HG02588 (cell line): Measurements from ENCODE around the gene TCF12.
"Not testable (repeated sequence)": the region's sequence is repeated elsewhere in the genome, so short reads cannot be mapped to it uniquely, and the experiment has no call there.

Experiments used
- ATAC-seq: cut with Tn5 transposase; IDR thresholded peaks from one replicate; pipeline ENCODE4 v1.9.1; 2021; ENCODE audit warnings: mild to moderate bottlenecking, moderate library complexity; ENCODE audit not compliant: unreplicated experiment

The TCF12 gene

DNA sequence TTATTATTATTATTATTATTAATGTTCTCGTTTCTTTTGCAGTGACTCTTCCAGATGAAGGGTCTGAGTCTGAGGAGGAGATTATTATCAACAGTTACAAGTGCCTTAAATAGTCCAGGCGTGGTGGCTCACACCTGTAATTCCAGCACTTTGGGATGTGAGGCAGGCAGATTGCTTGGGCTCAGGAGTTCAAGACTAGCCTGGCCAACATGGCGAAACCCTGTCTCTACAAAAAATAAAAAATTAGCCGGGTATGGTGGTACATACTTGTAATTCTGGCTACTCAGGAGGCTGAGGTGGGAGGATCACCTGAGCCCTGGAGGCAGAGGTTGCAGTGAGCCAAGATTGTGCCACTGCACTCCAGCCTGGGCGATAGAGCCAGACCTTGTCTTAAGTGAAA lies 96.5 kb downstream of the TCF12 start:
- ATAC-seq = not testable (repeated sequence)

GRCh38 chr15:57015360-57015759 lies 96.9 kb downstream of the TCF12 start:
- ATAC-seq = no peak

DNA sequence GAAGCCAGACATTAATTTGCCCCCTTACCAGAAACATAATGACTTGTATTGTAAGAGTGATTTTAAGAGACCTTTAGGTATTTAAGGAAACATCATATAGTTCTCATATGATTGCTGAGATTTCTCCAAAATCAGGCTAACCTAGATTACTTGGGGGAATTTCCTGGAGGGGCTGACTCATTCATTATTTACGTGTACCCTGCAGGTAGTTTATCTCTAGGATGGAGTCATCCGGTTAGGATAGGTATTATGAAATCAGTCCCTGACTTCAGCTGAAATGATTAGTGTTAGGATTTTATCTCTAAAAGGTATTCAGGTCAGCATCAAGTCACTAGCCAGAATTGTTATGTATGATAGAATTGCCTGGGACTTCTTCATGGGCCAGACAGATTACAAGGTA lies 97.5 kb downstream of the TCF12 start:
- ATAC-seq = no peak

DNA sequence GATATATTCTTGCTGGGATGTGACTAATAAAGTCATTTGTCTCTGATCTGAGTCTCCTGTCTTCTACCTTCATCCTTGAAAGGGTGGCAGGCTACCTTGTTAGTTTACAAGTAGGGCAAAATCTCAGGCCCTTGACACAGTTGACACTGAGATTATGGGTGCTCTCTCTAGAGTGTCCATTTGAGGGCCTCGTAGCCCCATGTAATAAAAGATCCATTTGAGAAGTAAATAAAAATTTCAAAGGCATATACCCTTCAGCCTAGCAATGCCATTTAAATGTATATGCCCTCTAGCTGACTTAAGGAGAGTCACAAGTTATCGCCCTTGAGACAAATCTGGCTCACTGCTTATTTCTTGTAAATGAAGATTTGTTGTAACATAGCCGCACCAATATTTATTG lies 98.6 kb downstream of the TCF12 start:
- no peak for ATAC-seq

DNA sequence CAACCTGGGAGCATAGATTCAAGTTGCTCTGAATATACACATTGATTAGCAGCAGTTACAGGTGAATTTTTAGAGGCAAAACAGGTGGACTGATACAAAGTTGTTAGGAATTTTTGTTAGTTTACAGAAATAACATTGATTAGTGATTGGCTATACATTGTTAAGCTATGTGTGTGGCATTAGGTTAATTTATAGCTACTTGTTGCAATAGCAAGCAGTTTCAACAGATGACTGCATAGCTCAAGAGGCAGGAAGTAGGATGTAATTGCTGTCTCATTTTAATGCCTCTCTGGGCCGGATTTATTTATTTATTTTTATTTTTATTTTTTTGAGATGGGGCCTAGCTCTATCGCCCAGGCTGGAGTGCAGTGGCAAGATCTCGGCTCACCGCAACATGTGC lies 99.7 kb downstream of the TCF12 start:
- no peak for ATAC-seq

DNA sequence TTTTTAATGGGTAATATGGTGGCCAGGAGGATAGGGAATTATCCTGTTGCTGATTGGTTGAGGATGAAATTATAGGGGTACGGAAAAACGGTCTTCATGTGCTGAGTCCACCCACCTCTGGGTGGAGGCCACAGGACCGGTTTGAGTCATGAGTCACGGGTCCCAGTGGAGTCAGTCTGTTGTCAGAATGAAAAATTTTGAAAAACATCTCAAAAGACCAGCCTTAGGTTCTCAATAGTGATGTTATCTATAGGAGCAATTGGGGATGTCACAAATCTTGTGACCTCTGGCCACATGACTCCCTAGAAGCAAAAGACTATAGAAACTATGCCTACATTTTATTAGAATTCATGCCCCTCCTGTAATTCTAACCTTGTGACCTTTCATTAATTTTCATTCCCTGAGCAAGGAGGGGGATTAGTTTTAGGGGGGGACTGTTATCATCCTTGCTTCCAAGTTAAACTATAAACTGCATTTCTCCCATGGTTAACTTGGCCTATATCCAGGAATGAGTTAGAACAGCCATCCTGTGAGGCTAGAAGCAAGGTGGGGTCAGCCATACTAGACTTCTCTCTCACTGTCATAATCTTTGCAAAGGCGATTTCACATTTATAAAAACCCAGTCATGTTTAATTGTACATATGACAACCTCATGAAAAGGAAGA lies 101.2 kb downstream of the TCF12 start:
- ATAC-seq = no peak

DNA sequence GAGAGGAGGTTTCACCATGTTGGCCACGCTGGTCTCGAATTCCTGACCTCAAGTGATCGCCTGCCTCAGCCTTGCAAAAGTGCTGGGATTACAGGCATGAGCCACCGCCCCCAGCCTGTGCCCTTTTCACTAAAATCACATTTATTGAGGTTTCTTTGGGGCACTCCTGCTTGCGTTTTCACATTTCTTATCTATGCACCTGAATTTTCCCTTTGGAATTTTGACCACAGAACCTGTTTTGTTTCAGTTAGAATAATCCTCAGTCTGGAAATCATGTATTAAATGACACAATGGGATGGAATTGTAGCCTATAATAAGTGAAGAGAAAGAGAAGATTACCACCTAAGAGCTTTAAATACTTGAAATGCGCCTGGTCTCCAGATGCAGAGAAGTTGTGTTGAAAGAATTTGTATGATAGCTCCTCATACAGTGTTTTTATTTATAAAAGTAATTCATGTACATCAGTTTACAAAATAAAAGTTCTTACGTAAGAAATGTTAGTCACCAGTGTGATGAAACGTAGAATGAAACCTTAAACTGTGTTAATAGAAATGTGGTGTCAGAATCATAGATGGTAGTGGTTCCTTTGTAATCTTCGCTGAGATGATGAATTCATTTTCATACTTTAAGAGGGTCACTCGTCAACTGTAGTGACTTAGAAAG lies 107.0 kb downstream of the TCF12 start:
- no peak for ATAC-seq

DNA sequence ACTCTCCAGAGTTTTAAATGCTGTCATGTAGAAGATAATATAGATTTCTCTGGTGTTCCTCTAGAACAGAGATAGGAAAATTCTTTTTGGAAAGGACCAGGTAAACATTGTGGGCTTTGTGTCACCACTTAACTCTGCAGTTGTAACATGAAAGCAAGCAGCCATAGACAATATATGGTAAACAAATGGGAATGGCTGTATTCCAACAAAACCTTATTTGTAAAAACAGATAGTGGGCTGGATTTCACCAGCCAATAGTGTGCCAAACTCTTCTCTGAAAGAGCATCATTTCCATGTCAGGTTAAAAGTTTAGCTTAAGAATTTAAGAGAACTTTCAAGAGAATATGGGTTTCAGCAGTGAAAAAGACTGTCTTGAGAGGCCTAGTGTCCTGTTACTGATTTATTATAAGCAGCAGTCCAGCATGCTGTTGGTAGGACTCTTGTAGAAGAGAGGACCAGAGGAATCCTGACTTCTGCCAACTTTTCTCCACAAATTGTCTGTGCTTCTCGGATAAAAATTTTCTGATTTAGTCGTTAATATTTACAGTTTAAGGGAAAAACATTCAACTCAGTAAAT lies 107.7 kb downstream of the TCF12 start:
- no peak for ATAC-seq

DNA sequence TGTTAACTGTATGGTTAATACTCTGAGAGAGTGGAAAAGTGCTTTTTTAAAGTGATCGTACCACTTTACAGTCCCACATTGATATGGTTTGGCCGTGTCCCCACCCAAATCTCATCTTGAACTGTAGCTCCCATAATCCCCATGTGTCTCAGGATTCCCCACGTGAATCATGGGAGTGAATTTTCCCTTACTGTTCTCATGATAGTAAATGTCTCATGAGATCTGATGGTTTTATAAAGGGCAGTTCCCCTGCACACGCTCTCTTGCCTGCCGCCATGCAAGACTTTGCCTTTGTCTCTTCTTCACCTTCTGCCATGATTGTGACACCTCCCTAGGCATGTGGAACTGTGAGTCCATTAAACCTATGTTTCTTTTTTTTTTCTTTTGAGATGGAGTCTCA lies 109.2 kb downstream of the TCF12 start:
- ATAC-seq = no peak

- no peak for ATAC-seq
Measured at GRCh38 chr15:57028176-57028575, 109.7 kb downstream of the TCF12 start.

GRCh38 chr15:57030011-57030410 lies 111.6 kb downstream of the TCF12 start:
- ATAC-seq = no peak

- no peak for ATAC-seq
Measured at GRCh38 chr15:57031082-57031481, 112.6 kb downstream of the TCF12 start.

- ATAC-seq = no peak
Measured at GRCh38 chr15:57031605-57032004, 113.2 kb downstream of the TCF12 start.

GRCh38 chr15:57032338-57032737 lies 113.9 kb downstream of the TCF12 start:
- ATAC-seq = no peak

DNA sequence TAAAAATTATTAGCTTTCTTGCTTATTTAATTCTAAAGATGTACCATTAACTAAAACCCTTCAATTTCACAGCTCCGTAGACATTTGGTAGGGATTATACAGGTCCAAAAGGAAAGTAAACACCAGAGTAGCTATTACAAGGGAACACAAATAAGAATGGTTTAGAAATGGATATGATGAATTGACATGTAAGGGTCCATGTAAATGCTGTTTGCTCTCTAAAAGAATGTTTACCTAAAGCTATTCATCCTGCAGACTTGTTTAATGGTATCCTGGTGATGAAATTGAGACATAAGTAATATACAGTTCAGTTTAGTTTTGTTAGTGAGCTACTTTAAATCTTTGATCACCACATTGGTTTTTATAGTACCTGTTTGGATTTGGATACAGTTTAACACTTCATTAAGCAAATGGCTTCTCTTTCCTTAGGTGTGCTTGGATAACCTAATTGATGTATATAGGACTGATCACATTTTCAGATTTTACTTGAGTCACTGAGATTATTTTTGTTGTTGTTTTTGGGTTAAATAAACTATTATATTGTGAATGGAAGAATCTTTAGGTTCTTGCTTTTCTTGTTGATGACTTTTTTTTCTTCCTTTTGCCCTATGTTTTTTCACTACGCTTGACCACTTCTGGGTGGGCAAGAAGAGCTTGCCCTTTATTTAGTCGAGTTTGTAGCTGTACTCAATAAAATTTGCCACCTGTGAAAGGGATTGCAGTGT lies 115.4 kb downstream of the TCF12 start:
- no peak for ATAC-seq

GRCh38 chr15:57034613-57035012 lies 116.2 kb downstream of the TCF12 start:
- no peak for ATAC-seq

- no peak for ATAC-seq
Measured at GRCh38 chr15:57035664-57036063, 117.2 kb downstream of the TCF12 start.

GRCh38 chr15:57036352-57036751 lies 117.9 kb downstream of the TCF12 start:
- no peak for ATAC-seq

DNA sequence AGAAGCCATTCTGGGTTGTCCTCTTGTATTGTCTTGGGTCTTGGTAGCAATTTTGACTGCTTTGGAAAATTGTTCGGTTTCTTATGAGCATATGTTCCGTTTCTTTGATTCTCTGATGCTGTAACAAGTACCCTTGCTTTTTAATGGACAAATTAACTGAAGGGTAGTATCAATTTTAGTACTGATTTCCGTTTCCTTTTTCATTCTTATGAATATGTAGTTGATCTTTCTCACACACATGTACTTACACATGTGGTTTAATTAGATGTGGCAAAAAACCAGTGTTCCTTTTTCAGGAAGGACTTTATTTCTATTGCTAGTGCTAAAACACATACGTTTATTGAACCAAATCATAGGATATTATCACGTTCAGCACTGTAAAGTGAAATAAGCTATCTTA lies 119.1 kb downstream of the TCF12 start:
- ATAC-seq = no peak

GRCh38 chr15:57038040-57038439 lies 119.6 kb downstream of the TCF12 start:
- ATAC-seq = no peak

DNA sequence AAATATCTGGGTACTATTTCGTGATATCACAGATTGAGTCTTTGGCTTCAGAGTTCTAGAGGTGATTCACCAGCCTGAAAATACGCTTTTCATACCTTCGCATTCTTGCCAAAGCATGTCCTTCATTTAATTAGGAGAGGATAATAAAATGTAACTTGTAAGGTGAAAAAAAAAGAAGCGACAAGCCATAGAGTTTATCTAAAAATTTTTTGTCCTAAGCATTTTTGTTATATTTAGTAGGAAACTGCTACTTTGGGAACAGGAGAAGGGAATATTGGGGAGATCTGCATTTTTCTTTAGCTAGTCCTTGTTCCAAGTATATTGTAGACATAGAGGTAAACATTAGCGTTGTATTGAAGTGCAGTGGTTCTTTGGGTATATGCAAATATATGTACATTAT lies 120.1 kb downstream of the TCF12 start:
- ATAC-seq = no peak

- no peak for ATAC-seq
Measured at GRCh38 chr15:57041416-57041815, 123.0 kb downstream of the TCF12 start.
